ENCODE data around the gene SH2D3C.
A peak's percentile ranks its signal among the peaks of the same experiment; 100 is the strongest.

Gene SH2D3C

DNA sequence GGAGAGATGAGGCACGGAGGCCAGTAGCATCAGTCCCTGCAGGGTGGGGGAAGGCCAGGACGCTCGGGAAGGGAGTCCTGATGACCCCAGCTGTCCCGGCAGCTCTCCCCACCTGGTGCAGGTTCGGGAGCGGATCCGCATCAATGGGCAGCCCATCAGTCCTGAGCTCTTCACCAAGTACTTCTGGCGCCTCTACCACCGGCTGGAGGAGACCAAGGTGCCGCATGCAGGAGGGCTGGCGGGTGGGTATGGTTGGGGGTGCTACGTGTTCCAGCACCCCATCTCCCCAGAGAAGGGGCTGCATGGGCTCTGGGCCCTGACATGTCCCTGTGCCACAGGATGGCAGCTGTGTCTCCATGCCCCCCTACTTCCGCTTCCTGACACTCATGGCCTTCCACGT lies 28.4 kb upstream of the SH2D3C start:
- DNase-seq = no peak

GRCh38 chr9:127805620-127806019 lies 27.2 kb upstream of the SH2D3C start:
- DNase-seq = no peak

- DNase-seq = no peak
Observed at GRCh38 chr9:127803507-127804352, 25.3 kb upstream of the SH2D3C start.

DNA sequence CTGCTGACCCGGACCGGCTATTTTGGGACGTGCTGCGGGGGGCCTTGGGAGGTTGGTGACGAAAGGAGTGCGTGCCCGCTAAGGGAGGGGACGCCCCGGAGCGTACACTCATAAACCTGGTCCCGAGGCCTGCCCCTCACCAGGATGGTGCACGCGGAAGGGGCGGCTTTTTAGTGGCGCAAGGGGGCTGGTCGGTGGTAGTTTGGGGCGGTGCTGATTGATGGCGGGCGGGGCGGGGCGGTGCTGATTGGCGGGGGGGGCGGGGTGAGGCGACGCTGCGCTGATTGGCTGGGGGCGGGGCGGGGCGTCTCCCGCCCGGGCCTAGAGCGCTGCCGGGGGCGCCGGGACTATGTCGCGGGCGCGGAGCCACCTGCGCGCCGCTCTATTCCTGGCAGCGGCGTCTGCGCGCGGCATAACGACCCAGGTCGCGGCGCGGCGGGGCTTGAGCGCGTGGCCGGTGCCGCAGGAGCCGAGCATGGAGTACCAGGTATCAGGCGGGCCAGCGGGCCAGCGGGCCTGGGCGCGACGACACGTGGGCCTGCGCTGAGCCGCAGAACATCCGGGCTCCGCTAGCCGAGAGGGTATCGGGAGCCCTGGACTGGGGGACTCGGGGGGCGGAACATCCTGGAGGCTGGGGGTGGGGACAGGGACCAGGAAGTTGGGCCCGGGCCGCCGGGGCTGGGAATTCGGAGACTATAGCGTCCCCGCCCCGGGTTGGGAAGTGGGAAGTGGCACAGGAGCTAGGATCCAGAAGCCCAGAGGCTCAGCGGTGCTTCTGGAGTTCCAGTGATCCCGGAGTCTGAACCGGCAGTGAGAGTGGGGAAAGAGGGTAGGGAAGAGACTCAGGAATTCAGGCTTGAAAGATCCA lies 24.3 kb upstream of the SH2D3C start, which contains the start of gene FPGS:
Gene FPGS (plus strand): TSS at position 307 of the 868 bp plus-strand sequence. CDS start 43 bp downstream, at position 350.
- peak; percentile 74 to 85 for DNase-seq

GRCh38 chr9:127801955-127802575 lies 23.6 kb upstream of the SH2D3C start:
- DNase-seq = no peak

GRCh38 chr9:127796852-127797370 lies 18.4 kb upstream of the SH2D3C start:
- no peak for DNase-seq

DNA sequence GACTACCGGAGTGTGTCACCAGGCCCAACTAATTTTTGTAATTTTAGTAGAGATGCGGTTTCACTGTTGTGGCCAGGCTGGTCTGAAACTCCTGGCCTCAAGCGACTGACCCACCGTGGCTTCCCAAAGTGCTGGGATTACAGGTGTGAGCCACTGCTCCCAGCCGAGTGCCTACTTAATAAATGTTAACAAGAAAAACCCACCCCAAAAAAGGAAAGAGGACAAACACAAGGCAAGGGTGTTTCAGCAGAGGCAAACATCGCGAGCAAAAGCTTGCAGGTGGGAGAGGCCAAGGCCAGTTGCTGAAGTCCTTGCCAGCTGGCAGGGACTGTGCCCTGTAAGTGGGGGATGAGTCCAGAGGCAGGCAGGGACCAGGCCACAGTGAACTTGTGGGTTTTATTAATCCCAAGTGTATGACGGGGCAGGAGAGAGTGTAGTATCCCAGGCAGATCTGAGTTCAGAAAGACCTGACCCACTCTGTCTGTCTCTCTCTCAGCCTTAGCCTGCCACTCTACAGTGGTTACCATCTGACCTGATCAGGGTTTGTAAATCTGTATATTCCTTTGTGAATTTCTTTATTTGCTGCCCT lies 17.9 kb upstream of the SH2D3C start:
- no peak for DNase-seq

- DNase-seq = no peak
Observed at GRCh38 chr9:127794001-127794791, 15.7 kb upstream of the SH2D3C start.

- no peak for DNase-seq
Observed at GRCh38 chr9:127793093-127793708, 14.7 kb upstream of the SH2D3C start.

- no peak for DNase-seq
Observed at GRCh38 chr9:127792417-127793031, 14.1 kb upstream of the SH2D3C start.

- no peak for DNase-seq
Observed at GRCh38 chr9:127791085-127791484, 12.6 kb upstream of the SH2D3C start.

GRCh38 chr9:127790094-127790855 lies 11.8 kb upstream of the SH2D3C start:
- DNase-seq = no peak

DNA sequence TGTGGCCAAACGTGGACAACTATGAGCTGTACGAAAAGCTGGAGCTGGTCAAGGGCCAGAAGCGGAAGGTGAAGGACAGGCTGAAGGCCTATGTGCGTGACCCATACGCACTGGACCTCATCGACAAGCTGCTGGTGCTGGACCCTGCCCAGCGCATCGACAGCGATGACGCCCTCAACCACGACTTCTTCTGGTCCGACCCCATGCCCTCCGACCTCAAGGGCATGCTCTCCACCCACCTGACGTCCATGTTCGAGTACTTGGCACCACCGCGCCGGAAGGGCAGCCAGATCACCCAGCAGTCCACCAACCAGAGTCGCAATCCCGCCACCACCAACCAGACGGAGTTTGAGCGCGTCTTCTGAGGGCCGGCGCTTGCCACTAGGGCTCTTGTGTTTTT lies 10.7 kb upstream of the SH2D3C start:
- no peak for DNase-seq

DNA sequence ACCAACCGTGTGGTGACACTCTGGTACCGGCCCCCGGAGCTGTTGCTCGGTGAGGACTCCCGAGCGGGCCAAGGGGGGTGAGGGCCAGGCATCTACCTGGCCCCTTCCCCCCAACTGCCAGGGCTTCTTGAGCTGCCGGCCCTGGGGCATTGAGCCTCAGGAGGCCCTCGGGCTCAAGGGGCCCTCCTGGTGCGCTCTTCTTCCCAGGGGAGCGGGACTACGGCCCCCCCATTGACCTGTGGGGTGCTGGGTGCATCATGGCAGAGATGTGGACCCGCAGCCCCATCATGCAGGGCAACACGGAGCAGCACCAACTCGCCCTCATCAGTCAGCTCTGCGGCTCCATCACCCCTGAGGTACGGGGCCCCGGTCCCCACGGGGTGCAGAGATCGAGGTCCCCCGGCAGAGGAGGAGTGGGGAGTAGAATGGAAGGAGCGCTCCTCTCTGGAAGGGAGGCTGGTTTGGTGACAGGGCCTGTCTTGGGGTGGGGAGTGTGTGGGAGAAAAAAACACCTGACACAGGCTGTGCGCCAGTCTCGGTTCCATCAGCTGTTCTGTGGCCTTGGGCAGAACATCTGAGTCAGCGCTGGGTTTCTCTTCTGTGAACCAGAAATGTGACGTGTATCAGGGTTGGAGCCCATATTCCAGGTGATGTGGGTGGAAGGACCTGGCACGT lies 10.0 kb upstream of the SH2D3C start:
- DNase-seq = no peak

- DNase-seq = no peak
Observed at GRCh38 chr9:127786773-127787104, 8.3 kb upstream of the SH2D3C start.

DNA sequence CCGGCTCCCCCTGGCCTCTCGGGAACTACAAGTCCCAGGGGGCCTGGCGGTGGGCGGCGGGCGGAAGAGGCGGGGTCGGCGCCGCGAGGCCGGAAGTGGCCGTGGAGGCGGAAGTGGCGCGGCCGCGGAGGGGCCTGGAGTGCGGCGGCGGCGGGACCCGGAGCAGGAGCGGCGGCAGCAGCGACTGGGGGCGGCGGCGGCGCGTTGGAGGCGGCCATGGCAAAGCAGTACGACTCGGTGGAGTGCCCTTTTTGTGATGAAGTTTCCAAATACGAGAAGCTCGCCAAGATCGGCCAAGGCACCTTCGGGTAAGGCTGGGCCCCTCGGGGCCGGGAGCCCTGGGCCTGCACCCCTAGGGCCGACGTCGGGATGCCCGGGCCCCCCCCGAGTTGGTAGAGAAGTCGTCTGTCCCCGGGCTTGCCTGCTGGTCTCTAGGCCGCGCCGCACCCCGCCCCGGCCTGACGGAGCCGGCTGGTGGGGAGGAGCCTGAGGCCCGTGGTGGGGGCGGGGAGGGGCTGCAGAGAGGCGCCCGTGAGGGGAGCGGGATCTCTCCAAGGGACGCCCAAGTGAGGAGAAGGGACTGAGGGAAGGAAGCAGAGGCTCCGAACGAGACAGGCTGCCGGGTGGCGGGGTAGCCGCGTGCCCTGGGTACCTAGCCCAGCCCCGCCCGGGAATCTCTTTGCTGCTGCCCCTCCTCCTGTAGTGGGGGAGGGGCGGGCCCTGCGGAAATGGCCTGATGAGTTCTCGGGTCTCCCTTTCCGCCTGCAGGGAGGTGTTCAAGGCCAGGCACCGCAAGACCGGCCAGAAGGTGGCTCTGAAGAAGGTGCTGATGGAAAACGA lies 7.7 kb upstream of the SH2D3C start, which contains the start of gene CDK9:
Gene CDK9 (plus strand): TSS at position 102 of the 840 bp plus-strand sequence. CDS start 115 bp downstream, at position 217.
- peak; percentile 85 for DNase-seq

GRCh38 chr9:127785023-127785932 lies 6.8 kb upstream of the SH2D3C start:
- DNase-seq = peak; percentile 73 to 81
